ENCODE data around the gene ZSCAN10.
A peak's percentile ranks its signal among the peaks of the same experiment; 100 is the strongest.
"Not testable (repeated sequence)": the region's sequence is repeated elsewhere in the genome, so short reads cannot be mapped to it uniquely, and the experiment has no call there.

ZSCAN10 gene

GRCh38 chr16:3098459-3099394, at the start of gene ZSCAN10:
ZSCAN10 (minus strand) TSS chr16:3099294; CDS start chr16:3092937, 6,357 bp downstream.
- DNase-seq: no peak

GRCh38 chr16:3148256-3149192, 49.4 kb upstream of the ZSCAN10 start:
- no peak for DNase-seq

GRCh38 chr16:3147757-3148104, 48.6 kb upstream of the ZSCAN10 start:
- no peak for DNase-seq

GRCh38 chr16:3147046-3147756, 48.1 kb upstream of the ZSCAN10 start:
- no peak for DNase-seq

DNA sequence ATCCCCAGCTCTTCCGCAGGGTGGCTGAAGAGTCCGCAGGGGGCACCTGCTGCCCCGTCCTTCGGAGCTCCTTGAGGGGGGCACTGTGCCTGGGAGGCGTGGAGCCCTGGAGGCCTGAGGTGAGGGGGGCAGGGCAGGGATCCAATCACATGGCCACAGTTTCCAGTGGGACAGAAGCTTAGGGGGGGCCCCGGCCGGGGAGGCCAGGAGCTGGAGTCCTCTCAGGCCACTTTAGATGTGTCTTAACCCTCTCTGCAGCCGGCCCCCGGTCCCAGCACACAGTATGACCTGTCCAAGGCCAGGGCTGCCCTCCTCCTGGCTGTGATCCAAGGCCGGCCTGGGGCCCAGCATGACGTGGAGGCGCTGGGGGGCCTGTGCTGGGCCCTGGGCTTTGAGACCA, 46.6 kb upstream of the ZSCAN10 start:
- no peak for DNase-seq

- no peak for DNase-seq
Measured at GRCh38 chr16:3145151-3145550, 46.1 kb upstream of the ZSCAN10 start.

DNA sequence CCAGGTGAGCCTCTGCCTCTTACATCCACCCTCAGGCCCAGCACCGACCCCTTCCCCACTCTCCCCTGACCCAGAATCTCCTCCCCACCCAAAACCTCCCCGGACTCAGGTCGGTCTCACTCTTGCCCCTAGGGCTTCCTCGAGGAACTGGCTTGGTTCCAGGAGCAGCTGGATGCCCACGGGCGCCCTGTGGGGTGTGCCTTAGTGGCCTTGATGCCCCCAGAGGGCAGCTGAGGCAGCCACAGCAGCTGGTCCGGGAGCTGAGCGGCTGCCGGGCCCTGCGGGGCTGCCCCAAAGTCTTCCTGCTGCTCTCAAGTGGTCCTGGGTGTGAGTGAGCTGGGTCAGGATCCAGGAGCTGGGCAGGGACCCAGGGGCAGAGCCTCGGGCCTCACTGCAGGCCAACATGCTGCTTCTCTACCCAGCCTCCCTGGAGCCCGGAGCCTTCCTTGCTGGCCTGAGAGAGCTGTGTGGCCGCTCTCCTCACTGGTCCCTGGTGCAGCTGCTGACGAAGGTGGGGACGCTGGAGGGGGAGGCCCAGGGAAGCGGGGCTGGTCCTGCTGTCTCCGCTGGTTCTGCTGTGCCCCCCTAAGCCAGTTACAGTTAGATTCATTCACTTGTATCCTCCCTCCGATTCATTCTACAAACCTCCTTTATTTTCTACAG, 45.4 kb upstream of the ZSCAN10 start:
- DNase-seq: no peak

- DNase-seq: no peak
Measured at GRCh38 chr16:3143598-3144320, 44.7 kb upstream of the ZSCAN10 start.

GRCh38 chr16:3143189-3143588, 44.1 kb upstream of the ZSCAN10 start:
- DNase-seq: no peak

- DNase-seq: no peak
Measured at GRCh38 chr16:3142770-3143169, 43.7 kb upstream of the ZSCAN10 start.

GRCh38 chr16:3142327-3142726, 43.2 kb upstream of the ZSCAN10 start:
- no peak for DNase-seq

DNA sequence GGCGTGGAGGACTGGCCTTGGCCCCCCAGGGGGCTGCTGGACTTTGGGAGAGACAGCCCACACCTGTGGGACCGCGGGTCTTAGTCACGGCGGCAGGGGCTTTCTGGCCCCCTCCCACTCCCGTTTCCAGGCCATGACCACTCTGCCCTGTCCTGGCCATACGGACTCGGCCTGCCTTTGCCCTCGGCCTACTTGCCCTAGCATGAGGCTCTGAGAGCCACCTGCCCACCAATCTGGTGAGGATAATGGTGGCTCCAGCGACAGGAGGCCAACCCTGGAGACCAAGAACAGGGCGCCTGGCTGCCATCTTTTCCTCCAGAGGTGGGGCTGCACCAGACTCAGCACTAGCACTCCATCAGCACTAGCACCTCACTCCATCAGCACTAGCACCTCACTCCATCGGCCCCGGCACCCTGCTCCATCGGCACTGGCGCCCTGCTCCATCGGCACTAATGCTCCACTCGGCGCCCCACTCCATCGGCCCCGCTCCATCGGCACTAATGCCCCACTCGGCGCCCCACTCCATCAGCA, 42.8 kb upstream of the ZSCAN10 start:
- DNase-seq: no peak

- no peak for DNase-seq
Measured at GRCh38 chr16:3140603-3141427, 41.7 kb upstream of the ZSCAN10 start.

- DNase-seq: not testable (repeated sequence)
Measured at GRCh38 chr16:3139561-3139960, 40.5 kb upstream of the ZSCAN10 start.

DNA sequence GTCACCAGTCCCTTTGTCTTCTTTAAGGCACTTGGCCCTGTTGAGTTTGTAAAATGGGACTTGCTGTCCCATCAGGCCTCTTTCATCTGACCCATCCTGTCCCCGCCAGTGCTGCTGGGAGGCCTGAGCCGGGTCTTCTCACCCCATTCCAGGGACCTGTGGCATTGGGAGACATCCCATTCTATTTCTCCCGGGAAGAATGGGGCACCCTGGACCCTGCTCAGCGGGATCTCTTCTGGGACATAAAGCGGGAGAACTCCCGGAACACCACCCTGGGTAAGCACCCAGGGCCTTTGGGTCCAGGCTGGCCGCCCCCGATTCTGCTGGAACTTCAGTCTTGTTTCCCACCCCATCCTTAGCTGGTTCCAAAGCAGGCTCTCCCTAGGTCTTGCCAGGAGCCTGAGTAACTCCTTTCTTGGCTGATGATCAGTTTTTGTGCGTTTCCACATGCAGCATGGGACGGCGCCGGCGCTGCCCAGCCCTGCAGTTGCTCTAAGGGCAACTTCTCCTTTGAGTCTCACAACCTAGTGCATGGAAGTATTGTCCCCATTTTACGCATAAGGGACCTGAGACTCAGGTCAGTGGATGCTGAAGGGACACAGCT, 39.8 kb upstream of the ZSCAN10 start:
- DNase-seq: no peak

DNA sequence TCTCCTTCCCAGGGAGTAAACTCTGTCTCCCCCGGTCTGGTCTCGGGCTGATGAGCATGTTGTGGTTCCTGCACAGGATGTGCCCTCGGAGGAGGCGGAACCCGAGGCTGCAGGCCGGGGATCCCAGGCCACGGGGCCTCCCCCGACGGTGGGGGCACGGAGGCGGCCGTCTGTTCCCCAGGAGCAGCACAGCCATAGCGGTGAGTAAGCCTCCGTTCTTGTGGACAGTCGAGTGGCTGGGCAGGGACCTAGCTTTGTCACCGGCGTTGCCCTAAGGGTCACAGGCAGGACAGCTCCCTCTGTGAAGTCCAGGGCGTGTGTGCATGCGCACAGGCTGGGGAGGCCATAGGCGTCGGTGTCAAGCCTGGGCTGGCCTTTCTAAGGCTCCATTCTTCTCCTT, 39.2 kb upstream of the ZSCAN10 start:
- no peak for DNase-seq

- no peak for DNase-seq
Measured at GRCh38 chr16:3137267-3137666, 38.2 kb upstream of the ZSCAN10 start.

DNA sequence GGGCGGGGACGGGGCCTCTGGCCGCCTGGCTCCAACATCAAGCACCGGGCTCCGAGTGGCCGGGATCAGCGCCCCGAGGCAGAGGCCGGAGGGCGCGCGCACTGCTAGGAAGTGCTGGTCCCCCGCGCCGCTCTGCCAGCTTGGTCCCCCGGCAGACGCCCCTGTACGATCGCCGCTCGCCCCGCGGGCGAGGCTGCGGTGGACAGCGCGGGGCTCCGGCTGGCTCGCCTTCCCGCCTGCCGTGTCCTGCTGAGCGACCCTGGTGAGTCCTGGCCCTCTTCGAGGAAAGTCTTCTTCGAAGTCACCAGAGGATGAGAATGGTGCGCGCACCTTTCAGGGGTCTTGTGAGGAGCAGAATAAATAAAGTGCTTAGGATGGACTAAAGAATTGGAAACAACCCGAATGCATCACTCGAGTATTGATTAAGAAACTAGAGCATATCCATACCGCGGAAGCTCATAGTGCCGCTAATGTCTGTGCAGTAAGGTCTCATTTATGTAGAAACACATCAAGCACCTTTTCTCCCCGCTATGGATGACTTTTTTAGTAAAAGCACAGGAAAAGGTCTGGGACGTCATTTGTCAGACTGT, 36.1 kb upstream of the ZSCAN10 start:
- no peak for DNase-seq

DNA sequence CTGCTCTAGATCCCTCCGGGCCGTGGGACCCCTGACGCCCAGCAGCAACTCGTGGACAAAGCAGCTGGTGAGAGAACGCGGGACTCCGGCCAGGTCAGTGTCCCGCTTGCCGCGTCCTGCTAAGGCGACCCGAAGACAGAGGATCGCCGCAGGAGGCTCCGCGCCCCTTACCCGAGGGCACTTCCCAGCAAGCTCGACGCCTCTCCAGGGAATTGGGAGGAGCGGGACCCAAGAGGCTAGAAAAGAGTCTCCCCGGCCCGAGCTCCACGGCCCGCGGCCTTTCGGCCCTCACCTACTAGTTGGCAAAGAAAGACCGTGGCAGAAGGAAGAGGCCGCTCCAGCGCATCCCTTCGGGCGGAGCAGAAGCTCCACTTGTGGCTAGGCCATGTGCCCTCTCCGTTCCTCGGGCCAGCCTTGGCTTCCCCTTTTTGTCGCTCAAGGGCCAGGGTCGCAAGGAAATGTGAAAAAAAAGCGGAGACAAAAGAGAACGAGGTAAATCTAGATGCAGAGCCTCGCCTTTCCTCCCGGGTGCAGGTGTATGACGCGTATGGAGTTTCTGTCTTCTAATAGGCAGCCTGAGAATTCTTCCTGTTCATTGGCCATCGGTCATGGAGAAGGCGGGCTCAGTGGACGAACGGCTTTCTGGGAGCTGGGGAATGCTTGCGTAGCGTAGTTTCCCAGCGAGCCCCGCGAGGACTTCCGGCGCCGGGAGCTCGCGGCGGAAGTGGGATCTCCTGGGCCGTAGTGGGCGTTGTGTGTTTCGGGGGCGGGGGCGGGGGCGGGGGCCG, 35.4 kb upstream of the ZSCAN10 start, which contains the start of gene ZNF213:
Gene ZNF213, plus strand, starts transcription at position 692 of the 788 bp plus-strand sequence. CDS start 2,252 bp downstream, outside the sequence.
- peak; percentile 95 to 98 for DNase-seq

All from SHP77 (cell line).